SK-N-SH (cell line): Measurements from ENCODE around the gene GTPBP10. TPM values are rescaled to one million over a fixed set of nuclear protein-coding genes. Genes with fewer than 3 reads are reported as not detected.

Experiments used
- CTCF ChIA-PET: fragments of 300-600, 350-600 bp; formaldehyde crosslinking; extraction: SDS; loops from one replicate; lab custom pipeline; 2021; lab: Yijun Ruan, JAX
- POLR2A ChIA-PET: fragments of 350-600 bp; sonication (Branson Sonifier 250); formaldehyde crosslinking; extraction: SDS; loops from one replicate; lab custom pipeline; 2020; ENCODE audit warnings: antibody characterized with exemption, inconsistent platforms; lab: Yijun Ruan, JAX
- DNase-seq: peaks from one replicate; pipeline ENCODE4 v3.0.0; 2012
- H2AFZ ChIP-seq: fragments of 200-600 bp; sonication (generic); 2 replicates; pipeline ENCODE4 v1.8.1; 2016; ENCODE audit warnings: antibody characterized with exemption, mild to moderate bottlenecking, low read depth
- H3F3A ChIP-seq: fragments of 200-600 bp; sonication (generic); replicated peaks from 2 replicates; pipeline ENCODE3; 2016; ENCODE audit warnings: antibody characterized with exemption, mild to moderate bottlenecking; ENCODE audit not compliant: insufficient read depth
- H3K27ac ChIP-seq, 2 experiments: fragments of 200-500 bp in 1 of 2; fragments of 200-600 bp in 1 of 2; sonication (Bioruptor generic) in 1 of 2; sonication (generic), shearing (Covaris generic) in 1 of 2; 2 replicates each; pipeline versions ENCODE4 v1.5.1 to v1.6.1; 2014 to 2016; ENCODE audit warnings: low read depth in 2 of 2, inconsistent platforms in 1 of 2, low read length in 1 of 2, mild to moderate bottlenecking in 1 of 2, mixed read lengths in 1 of 2
- H3K27me3 ChIP-seq: fragments of 200-600 bp; sonication (generic), shearing (Covaris generic); 2 replicates; pipeline ENCODE4 v1.6.1; 2016; ENCODE audit warnings: mixed run types; ENCODE audit not compliant: insufficient read depth
- H3K36me3 ChIP-seq, 2 experiments: fragments of 200-500 bp in 1 of 2; fragments of 200-600 bp in 1 of 2; sonication (Bioruptor generic) in 1 of 2; sonication (generic) in 1 of 2; replicated peaks in 1 of 2; 2 replicates each; pipeline versions ENCODE3 to v1.5.1; 2014 to 2016; ENCODE audit warnings: low read length in 1 of 2, mild to moderate bottlenecking in 1 of 2; ENCODE audit not compliant: insufficient read depth in 2 of 2, control insufficient read depth in 1 of 2
- H3K4me1 ChIP-seq, 2 experiments: fragments of 200-500 bp in 1 of 2; fragments of 200-600 bp in 1 of 2; sonication (Bioruptor generic) in 1 of 2; sonication (generic), shearing (Covaris generic) in 1 of 2; 2 replicates each; pipeline versions ENCODE4 v1.5.1 to v1.6.1; 2014 to 2016; ENCODE audit warnings: low read depth in 1 of 2, low read length in 1 of 2, mixed run types in 1 of 2; ENCODE audit not compliant: insufficient read depth in 2 of 2, control insufficient read depth in 1 of 2
- H3K4me2 ChIP-seq: fragments of 200-600 bp; sonication (generic), shearing (Covaris generic); 2 replicates; pipeline ENCODE4 v1.6.1; 2017; ENCODE audit warnings: mixed run types
- H3K4me3 ChIP-seq, 2 experiments: fragments of 200-500 bp in 1 of 2; fragments of 200-600 bp in 1 of 2; sonication (Bioruptor generic) in 1 of 2; sonication (generic), shearing (Covaris generic) in 1 of 2; 2 replicates each; pipeline versions ENCODE4 v1.5.1 to v1.8.1; 2014 to 2016; ENCODE audit warnings: low read depth in 2 of 2, inconsistent platforms in 1 of 2, low read length in 1 of 2, mild to moderate bottlenecking in 1 of 2, mixed read lengths in 1 of 2, moderate library complexity in 1 of 2
- H3K79me2 ChIP-seq: fragments of 200-600 bp; sonication (generic); 2 replicates; pipeline ENCODE4 v1.8.1; 2017; ENCODE audit warnings: mild to moderate bottlenecking; ENCODE audit not compliant: insufficient read depth
- H3K9ac ChIP-seq: fragments of 200-600 bp; sonication (generic); 2 replicates; pipeline ENCODE4 v1.6.1; 2017; ENCODE audit warnings: mixed run types
- H3K9me2 ChIP-seq: fragments of 200-600 bp; sonication (generic); 2 replicates; pipeline ENCODE4 v1.6.1; 2017; ENCODE audit warnings: mixed run types
- H3K9me3 ChIP-seq: fragments of 200-600 bp; sonication (generic); 2 replicates; pipeline ENCODE4 v1.6.1; 2017; ENCODE audit warnings: mixed run types, mild to moderate bottlenecking, moderate library complexity
- H4K20me1 ChIP-seq: fragments of 200-600 bp; sonication (generic); 2 replicates; pipeline ENCODE4 v1.6.1; 2017; ENCODE audit warnings: mild to moderate bottlenecking, mixed run types; ENCODE audit not compliant: insufficient read depth
- EP300 ChIP-seq, 2 experiments: IDR thresholded peaks; 2 replicates each; pipeline versions ENCODE4 v1.4.0 to v1.6.1; 2012; ENCODE audit warnings: borderline replicate concordance in 1 of 2, low read depth in 1 of 2, low read length in 1 of 2
- GABPA ChIP-seq: IDR thresholded peaks from 2 replicates; pipeline ENCODE4 v1.4.0; 2012; ENCODE audit warnings: low read depth, mild to moderate bottlenecking
- MEF2A ChIP-seq: IDR thresholded peaks from 2 replicates; pipeline ENCODE4 v1.4.0; 2012; ENCODE audit warnings: low read depth, borderline replicate concordance
- RFX5 ChIP-seq: IDR thresholded peaks from 2 replicates; pipeline ENCODE4 v1.6.1; 2012; ENCODE audit warnings: mild to moderate bottlenecking, improper control_type of control experiment, low read length
- TAF1 ChIP-seq: IDR thresholded peaks from 2 replicates; pipeline ENCODE4 v1.6.1; 2012; ENCODE audit warnings: low read depth, mild to moderate bottlenecking, low read length, moderate library complexity, borderline replicate concordance
- WGBS: methylation state at CpG from one replicate; pipeline ENCODE4 v1.1.6; 2017; ENCODE audit warnings: low lambda C conversion rate; 5-methylcytosine and 5-hydroxymethylcytosine counted together
- polyA plus RNA-seq, 3 experiments: library from polyadenylated mRNA; depleted of rRNA; stranded (reverse); fragments of >200 nt; gene quantifications; 2 replicates each; pipeline ENCODE4 v1.2.3, GENCODE V29; 2012
- TF ChIP-seq, protein P1 (sequence below): IDR thresholded peaks from 2 replicates; pipeline ENCODE4; 2012
- TF ChIP-seq, protein P2 (sequence below): IDR thresholded peaks from 2 replicates; pipeline ENCODE4 v1.6.1; 2012; ENCODE audit warnings: mild to moderate bottlenecking, low read depth, low read length, moderate library complexity
- TF ChIP-seq, protein P3 (sequence below): IDR thresholded peaks from 2 replicates; pipeline ENCODE4 v1.4.0; 2012; ENCODE audit warnings: low read depth
- TF ChIP-seq, protein P4 (sequence below): IDR thresholded peaks from 2 replicates; pipeline ENCODE4 v1.4.0; 2012; ENCODE audit warnings: low read depth, borderline replicate concordance
- TF ChIP-seq, protein P5 (sequence below): fragments of 150-350 bp; IDR thresholded peaks from 2 replicates; pipeline ENCODE4 v1.6.1; 2017; ENCODE audit warnings: antibody characterized with exemption, low read length, low read depth, borderline replicate concordance

Gene GTPBP10
- polyA plus RNA-seq, 1 of the 3 experiments (the other 2 are of a cell fraction) = 8.5 TPM

DNA sequence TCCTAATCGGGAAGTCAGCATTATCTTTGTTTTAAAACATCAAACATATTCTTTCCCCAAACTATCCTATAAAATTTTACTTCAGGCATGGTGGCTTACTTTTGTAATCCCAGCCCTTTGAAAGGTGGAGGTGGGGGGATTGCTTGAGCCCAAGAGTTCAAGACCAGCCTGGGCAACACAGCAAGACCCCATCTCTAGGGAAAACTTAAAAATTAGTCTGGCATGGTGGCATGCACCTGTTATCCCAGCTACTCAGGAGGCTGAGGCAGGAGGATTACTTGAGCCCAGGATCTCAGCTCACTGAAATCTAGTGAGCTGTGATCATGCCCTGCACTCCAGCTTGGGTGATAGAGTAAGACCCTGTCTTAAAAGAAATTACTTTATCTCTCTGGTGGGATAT is 61.6 kb downstream of the GTPBP10 start:
- H2AFZ ChIP-seq = no peak overlapping the region
- POLR2A ChIA-PET = no interaction called here
- DNase-seq = no peak
- TF ChIP-seq MEF2A (no peak), GABPA (no peak), TAF1 (no peak)
- TF ChIP-seq, protein P1, sequence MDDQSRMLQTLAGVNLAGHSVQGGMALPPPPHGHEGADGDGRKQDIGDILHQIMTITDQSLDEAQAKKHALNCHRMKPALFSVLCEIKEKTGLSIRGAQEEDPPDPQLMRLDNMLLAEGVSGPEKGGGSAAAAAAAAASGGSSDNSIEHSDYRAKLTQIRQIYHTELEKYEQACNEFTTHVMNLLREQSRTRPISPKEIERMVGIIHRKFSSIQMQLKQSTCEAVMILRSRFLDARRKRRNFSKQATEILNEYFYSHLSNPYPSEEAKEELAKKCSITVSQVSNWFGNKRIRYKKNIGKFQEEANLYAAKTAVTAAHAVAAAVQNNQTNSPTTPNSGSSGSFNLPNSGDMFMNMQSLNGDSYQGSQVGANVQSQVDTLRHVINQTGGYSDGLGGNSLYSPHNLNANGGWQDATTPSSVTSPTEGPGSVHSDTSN = no peak
- TF ChIP-seq, protein P2, sequence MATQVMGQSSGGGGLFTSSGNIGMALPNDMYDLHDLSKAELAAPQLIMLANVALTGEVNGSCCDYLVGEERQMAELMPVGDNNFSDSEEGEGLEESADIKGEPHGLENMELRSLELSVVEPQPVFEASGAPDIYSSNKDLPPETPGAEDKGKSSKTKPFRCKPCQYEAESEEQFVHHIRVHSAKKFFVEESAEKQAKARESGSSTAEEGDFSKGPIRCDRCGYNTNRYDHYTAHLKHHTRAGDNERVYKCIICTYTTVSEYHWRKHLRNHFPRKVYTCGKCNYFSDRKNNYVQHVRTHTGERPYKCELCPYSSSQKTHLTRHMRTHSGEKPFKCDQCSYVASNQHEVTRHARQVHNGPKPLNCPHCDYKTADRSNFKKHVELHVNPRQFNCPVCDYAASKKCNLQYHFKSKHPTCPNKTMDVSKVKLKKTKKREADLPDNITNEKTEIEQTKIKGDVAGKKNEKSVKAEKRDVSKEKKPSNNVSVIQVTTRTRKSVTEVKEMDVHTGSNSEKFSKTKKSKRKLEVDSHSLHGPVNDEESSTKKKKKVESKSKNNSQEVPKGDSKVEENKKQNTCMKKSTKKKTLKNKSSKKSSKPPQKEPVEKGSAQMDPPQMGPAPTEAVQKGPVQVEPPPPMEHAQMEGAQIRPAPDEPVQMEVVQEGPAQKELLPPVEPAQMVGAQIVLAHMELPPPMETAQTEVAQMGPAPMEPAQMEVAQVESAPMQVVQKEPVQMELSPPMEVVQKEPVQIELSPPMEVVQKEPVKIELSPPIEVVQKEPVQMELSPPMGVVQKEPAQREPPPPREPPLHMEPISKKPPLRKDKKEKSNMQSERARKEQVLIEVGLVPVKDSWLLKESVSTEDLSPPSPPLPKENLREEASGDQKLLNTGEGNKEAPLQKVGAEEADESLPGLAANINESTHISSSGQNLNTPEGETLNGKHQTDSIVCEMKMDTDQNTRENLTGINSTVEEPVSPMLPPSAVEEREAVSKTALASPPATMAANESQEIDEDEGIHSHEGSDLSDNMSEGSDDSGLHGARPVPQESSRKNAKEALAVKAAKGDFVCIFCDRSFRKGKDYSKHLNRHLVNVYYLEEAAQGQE = no peak
- TF ChIP-seq, all 33 proteins: peak for 0
- Histone ChIP-seq H3K27ac (no peak overlapping the region), H3K36me3 (peaks cover 61 to 75% of the 10 kb centered on the region in 2 experiments), H3F3A (peaks cover 19% of the 10 kb centered on the region), H3K79me2 (peaks cover 90% of the 10 kb centered on the region), H3K9me2 (no peaks in the 10 kb centered on the region), H3K27me3 (no peaks in the 10 kb centered on the region), H3K4me3 (no peak overlapping the region), H4K20me1 (no peaks in the 10 kb centered on the region), H3K4me2 (no peak overlapping the region), H3K9me3 (no peaks in the 10 kb centered on the region), H3K4me1 (peaks cover 5 to 16% of the 10 kb centered on the region in 2 experiments; a peak in 3 of 4 replicates), H3K9ac (no peak overlapping the region)
- CTCF ChIA-PET = interaction anchor here (1.1 to 1.4 kb wide), 3 partner anchors 56 to 626 kb away, joined by 3 to 4 read pairs (median 3); partner anchors contain the start of gene STEAP1
- WGBS = 93% methylated on average over 1 of the region's 1 CpG

DNA sequence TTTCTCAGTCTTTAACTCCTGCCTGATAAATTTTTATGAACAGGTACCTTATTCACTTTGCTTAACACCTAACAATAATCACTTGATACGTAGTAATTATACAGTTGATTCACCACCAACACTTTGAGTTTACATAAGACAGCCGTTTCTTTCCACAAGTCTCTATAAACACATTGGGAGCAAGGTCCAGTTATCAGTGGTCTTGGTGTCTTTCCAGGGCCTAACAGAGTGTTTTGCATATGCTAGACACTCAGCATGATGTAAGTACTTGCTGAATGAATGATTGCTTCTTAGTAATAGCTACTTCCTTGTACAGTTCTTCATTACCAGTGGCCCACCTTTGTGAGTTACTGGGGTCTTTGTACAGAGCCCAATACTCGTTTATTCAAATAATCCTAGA is 63.2 kb downstream of the GTPBP10 start:
- no peak overlapping the region for H3K4me3 ChIP-seq
- CTCF ChIA-PET = interaction anchor here (4.5 kb wide), 1 partner anchor 18 kb away, joined by 26 read pairs; no protein-coding TSS in a partner anchor
- no peaks in the 10 kb centered on the region for H3K9me3 ChIP-seq
- H3K9ac ChIP-seq = no peak overlapping the region
- no peak overlapping the region for H3K4me2 ChIP-seq
- H3K27ac ChIP-seq = no peak overlapping the region
- no peaks in the 10 kb centered on the region for H4K20me1 ChIP-seq
- peaks cover 77 to 88% of the 10 kb centered on the region in 2 experiments for H3K36me3 ChIP-seq
- no peak overlapping the region for H2AFZ ChIP-seq
- WGBS = 88% methylated on average over 3 of the region's 3 CpGs
- no peak for DNase-seq
- TF ChIP-seq RFX5 = no peak
- TF ChIP-seq, protein P3, sequence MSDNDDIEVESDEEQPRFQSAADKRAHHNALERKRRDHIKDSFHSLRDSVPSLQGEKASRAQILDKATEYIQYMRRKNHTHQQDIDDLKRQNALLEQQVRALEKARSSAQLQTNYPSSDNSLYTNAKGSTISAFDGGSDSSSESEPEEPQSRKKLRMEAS = no peak
- TF ChIP-seq, protein P4, sequence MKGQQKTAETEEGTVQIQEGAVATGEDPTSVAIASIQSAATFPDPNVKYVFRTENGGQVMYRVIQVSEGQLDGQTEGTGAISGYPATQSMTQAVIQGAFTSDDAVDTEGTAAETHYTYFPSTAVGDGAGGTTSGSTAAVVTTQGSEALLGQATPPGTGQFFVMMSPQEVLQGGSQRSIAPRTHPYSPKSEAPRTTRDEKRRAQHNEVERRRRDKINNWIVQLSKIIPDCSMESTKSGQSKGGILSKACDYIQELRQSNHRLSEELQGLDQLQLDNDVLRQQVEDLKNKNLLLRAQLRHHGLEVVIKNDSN = no peak
- no peak for TF ChIP-seq EP300 (IDR thresholded peaks at IDR 0.05; ENCODE audit: borderline replicate concordance in 1 of 2, low read depth in 1 of 2, low read length in 1 of 2)
- TF ChIP-seq, protein P5, sequence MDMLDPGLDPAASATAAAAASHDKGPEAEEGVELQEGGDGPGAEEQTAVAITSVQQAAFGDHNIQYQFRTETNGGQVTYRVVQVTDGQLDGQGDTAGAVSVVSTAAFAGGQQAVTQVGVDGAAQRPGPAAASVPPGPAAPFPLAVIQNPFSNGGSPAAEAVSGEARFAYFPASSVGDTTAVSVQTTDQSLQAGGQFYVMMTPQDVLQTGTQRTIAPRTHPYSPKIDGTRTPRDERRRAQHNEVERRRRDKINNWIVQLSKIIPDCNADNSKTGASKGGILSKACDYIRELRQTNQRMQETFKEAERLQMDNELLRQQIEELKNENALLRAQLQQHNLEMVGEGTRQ = no peak
- TF ChIP-seq, all 33 proteins: peak for 0
- Histone ChIP-seq H3K27me3 (no peaks in the 10 kb centered on the region), H3K4me1 (peaks cover 5 to 11% of the 10 kb centered on the region in 2 experiments; a peak in 3 of 4 replicates), H3F3A (peaks cover 14% of the 10 kb centered on the region), H3K79me2 (peaks cover 98% of the 10 kb centered on the region), H3K9me2 (no peaks in the 10 kb centered on the region)
- POLR2A ChIA-PET = no interaction called here
